HG02798 (cell line): Measurements from ENCODE around the gene WFIKKN1.

ENCODE experiments used
- ATAC-seq: cut with Tn5 transposase; IDR thresholded peaks from one replicate; pipeline ENCODE4 v1.9.1; 2021; ENCODE audit warnings: mild to moderate bottlenecking; ENCODE audit not compliant: unreplicated experiment, poor library complexity

WFIKKN1 gene

GRCh38 chr16:621526-622105, 9.2 kb upstream of the WFIKKN1 start:
- ATAC-seq: no peak

- ATAC-seq: no peak
Observed at GRCh38 chr16:622920-623280, 7.9 kb upstream of the WFIKKN1 start.

- ATAC-seq: no peak
Observed at GRCh38 chr16:624526-625070, 6.2 kb upstream of the WFIKKN1 start.

GRCh38 chr16:625117-625976, 5.4 kb upstream of the WFIKKN1 start:
- no peak for ATAC-seq

- ATAC-seq: no peak
Observed at GRCh38 chr16:625977-626765, 4.6 kb upstream of the WFIKKN1 start.

- ATAC-seq: no peak
Observed at GRCh38 chr16:626787-627453, 3.9 kb upstream of the WFIKKN1 start.

- no peak for ATAC-seq
Observed at GRCh38 chr16:627454-628239, 3.1 kb upstream of the WFIKKN1 start.

GRCh38 chr16:628321-629061, 2.3 kb upstream of the WFIKKN1 start:
- no peak for ATAC-seq

GRCh38 chr16:629185-629832, 1.5 kb upstream of the WFIKKN1 start:
- ATAC-seq: no peak

- ATAC-seq: no peak
Observed at GRCh38 chr16:629833-630248, 944 bp upstream of the WFIKKN1 start.

GRCh38 chr16:630249-630814, 453 bp upstream of the WFIKKN1 start:
- no peak for ATAC-seq

- ATAC-seq: no peak
Observed at GRCh38 chr16:631808-632358, 1.1 kb downstream of the WFIKKN1 start.

- ATAC-seq: no peak
Observed at GRCh38 chr16:632486-633335, 1.9 kb downstream of the WFIKKN1 start.

GRCh38 chr16:633336-634050, 2.7 kb downstream of the WFIKKN1 start:
- ATAC-seq: no peak

- ATAC-seq: no peak
Observed at GRCh38 chr16:634051-634670, 3.4 kb downstream of the WFIKKN1 start.

- ATAC-seq: no peak
Observed at GRCh38 chr16:634996-635395, 4.2 kb downstream of the WFIKKN1 start.
